GM13976 (cell line): Measurements from ENCODE around the gene PRR5L.
"Not testable (repeated sequence)": the region's sequence is repeated elsewhere in the genome, so short reads cannot be mapped to it uniquely, and the experiment has no call there.

Experiments used
- DNase-seq: peaks from one replicate; pipeline ENCODE4 v3.0.0; 2012; ENCODE audit warnings: low spot score
- in situ Hi-C: fragments of 300-500 bp; cut with MboI; formaldehyde crosslinking; loops from one replicate; pipeline ENCODE4 v1.12.0; 2022; ENCODE audit warnings: low sequenced_read_pairs, mixed read lengths, inconsistent platforms; ENCODE audit not compliant: unreplicated experiment
- TF ChIP-seq, protein P1 (sequence below): IDR thresholded peaks from 2 replicates; pipeline ENCODE4 v1.5.1; 2012; ENCODE audit warnings: borderline replicate concordance, mild to moderate bottlenecking; ENCODE audit not compliant: insufficient read depth; ENCODE audit errors: extremely low read depth, missing control alignments, control extremely low read depth

Gene PRR5L

DNA sequence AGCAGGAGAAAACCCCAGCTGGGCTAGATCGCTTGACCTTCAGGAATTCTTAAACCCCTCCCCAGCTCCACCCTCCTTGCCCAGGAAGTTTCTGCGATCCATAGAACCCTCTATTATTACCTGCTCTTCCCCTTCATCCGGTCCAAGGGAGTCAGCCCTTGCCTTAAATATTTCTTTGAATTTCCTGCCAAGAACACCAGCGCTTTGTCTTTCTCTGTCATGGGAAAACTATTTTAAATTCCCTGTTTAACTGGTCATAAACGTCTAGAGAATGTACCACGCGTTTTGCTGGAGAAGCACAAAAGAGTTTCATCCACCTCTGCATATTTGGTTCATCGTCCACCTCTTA is 214.5 kb downstream of the PRR5L start:
- DNase-seq, result peak; percentile 22
- TF ChIP-seq, protein P1, sequence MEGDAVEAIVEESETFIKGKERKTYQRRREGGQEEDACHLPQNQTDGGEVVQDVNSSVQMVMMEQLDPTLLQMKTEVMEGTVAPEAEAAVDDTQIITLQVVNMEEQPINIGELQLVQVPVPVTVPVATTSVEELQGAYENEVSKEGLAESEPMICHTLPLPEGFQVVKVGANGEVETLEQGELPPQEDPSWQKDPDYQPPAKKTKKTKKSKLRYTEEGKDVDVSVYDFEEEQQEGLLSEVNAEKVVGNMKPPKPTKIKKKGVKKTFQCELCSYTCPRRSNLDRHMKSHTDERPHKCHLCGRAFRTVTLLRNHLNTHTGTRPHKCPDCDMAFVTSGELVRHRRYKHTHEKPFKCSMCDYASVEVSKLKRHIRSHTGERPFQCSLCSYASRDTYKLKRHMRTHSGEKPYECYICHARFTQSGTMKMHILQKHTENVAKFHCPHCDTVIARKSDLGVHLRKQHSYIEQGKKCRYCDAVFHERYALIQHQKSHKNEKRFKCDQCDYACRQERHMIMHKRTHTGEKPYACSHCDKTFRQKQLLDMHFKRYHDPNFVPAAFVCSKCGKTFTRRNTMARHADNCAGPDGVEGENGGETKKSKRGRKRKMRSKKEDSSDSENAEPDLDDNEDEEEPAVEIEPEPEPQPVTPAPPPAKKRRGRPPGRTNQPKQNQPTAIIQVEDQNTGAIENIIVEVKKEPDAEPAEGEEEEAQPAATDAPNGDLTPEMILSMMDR, result no peak
- in situ Hi-C loops, result no loop called here

DNA sequence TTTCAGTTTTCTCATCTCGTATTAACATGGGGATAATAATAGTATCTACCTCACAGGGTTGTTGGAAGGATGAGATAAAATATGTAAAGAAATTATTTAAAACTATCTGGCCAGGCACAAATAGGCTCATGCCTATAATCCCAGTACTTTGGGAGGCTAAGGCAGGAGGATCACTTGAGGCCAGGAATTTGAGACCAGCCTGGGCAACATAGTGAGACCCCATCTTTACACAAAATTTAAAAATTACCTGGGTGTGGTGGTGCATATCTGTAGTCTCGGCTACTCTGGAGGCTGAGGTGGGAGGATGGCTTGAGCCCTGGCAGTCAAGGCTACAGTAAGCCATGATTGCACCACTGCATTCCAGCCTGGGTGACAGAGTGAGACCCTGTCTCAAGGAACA is 215.0 kb downstream of the PRR5L start:
- DNase-seq, in situ Hi-C loops: not testable (repeated sequence)

DNA sequence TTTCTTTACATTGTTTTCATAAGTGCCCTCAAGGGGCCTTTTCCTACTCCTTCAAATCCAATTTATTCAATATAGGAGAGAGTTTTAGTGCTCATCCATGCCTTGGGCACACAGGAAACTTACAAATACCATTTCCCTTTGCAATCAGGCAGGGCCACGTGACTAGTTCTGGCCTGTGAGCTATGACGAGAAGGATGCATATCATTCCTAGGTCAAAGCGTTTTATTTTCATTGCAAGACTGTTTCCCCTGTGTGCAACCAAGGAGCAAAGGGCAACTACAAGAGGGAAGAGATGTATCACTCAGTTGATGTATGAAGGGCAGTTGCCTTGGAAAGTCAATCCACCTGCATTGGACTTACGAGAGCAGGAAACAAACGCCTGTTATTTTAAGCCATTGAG is 215.9 kb downstream of the PRR5L start:
- DNase-seq, result no peak
- in situ Hi-C loops, result no loop called here
- TF ChIP-seq, protein P1, result no peak

DNA sequence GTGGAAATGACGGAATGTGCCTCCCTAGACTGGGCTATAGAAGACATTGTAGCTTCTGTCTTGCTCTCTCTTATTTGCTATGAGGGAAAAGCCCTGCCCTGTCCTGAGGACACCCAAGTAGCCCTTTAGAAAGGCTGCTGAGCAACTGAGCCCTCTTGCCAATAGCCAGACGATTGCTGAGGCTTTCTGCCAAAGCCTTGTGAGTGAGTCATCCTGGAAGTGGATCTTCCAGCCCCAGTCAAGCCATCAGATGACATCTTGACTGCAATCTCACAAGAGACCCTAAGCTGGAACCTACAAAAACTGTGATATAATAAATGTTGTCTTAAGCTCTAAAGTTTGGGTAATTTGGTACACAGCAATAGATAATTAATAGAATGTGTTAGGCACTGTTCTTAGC is 217.9 kb downstream of the PRR5L start:
- TF ChIP-seq, protein P1, result no peak
- DNase-seq, result no peak
- in situ Hi-C loops, result no loop called here
